Measurements from ENCODE around the gene LAMB1. TPM values are rescaled to one million over a fixed set of nuclear protein-coding genes. Genes with fewer than 3 reads are reported as not detected.

The LAMB1 gene
- total RNA-seq, 2 experiments from 2014 or later, result 0.14 TPM; not detected in 1

DNA sequence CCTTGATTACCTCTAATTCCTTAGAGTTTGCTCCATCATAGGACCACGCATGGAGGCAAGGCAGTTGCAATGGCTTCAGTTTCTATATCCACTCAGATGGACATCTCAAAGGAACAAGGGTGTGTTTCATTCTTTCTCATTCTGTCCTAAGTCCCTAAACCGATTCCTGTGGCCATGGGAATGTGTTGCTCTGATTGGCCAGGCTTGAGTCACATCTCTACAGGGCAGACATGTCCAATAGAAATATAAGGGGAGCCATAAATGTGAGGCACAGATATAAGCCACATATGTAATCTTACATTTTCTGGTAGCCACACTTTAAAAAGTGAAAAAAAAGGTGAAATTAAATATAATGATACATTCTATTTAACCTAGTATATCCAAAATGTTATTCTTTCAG, 128.8 kb downstream of the LAMB1 start:
- Mint-ChIP-seq H3K9me3 (no peaks in the 10 kb centered on the region), H3K27ac (no peak overlapping the region), H3K36me3 (ENCODE audit: low read depth) (no peaks in the 10 kb centered on the region), H3K4me3 (no peak overlapping the region), H3K4me1 (ENCODE audit: low read depth) (peaks cover 11% of the 10 kb centered on the region), H3K27me3 (ENCODE audit: low read depth) (no peaks in the 10 kb centered on the region)
- CTCF ChIA-PET, result interaction anchor here (0.7 to 10.4 kb wide), 9 partner anchors 16 to 674 kb away, joined by 3 to 170 read pairs (median 4); partner anchors contain the start of genes CBLL1 and DLD
- no peak for DNase-seq
- intact Hi-C loops (cut with micrococcal nuclease), result loop anchor here (1.0 to 2.0 kb wide), 7 partner anchors 59 to 727 kb away; no protein-coding TSS in a partner anchor

Other genes with a start within 250 kb of the LAMB1 start
- not detected for gene SLC26A3, start 199.9 kb downstream of the LAMB1 start, total RNA-seq
- gene DLD, start 112.0 kb downstream of the LAMB1 start, total RNA-seq, result 10 to 100 TPM; 92.6 to 96.8 TPM
- gene LAMB4, start 127.2 kb upstream of the LAMB1 start, total RNA-seq, result not detected

All from activated naive CD4-positive, alpha-beta T cell treated with anti-CD3 and anti-CD28 coated beads for 36 hours (primary cell).